A673 (cell line): ENCODE results near the gene CARMIL1.

Experiments
- CTCF ChIP-seq: fragments of 300-800, 200-600 bp; sonication (generic); conservative IDR thresholded peaks from 2 replicates; pipeline ENCODE4 v1.5.1; 2017; ENCODE audit warnings: low read depth, mild to moderate bottlenecking, antibody characterized with exemption, low read length, moderate library complexity, mixed read lengths
- EZH2 ChIP-seq: fragments of 200-600 bp; sonication (generic); IDR thresholded peaks from 2 replicates; pipeline ENCODE4 v1.6.1; 2017; ENCODE audit warnings: borderline replicate concordance, low read depth, mild to moderate bottlenecking, mixed read lengths, antibody characterized with exemption, low read length; ENCODE audit not compliant: poor library complexity, severe bottlenecking

GRCh38 chr6:25329161-25329817 is 50.1 kb downstream of the CARMIL1 start:
- TF ChIP-seq EZH2 (no peak), CTCF (no peak)
